ENCODE data around the gene HHAT.

- no peak for TF ChIP-seq CTCF (IDR thresholded peaks at IDR 0.05)
- no peak for TF ChIP-seq POLR2A (IDR thresholded peaks at IDR 0.05)
Measured at GRCh38 chr1:210299501-210299900, 29.2 kb upstream of the HHAT start.

Data from testis (tissue), 2 donors.